SH-SY5Y (cell line): Measurements from ENCODE around the gene PPM1E.

ENCODE experiments used
- GATA2 ChIP-seq: IDR thresholded peaks from 2 replicates; pipeline ENCODE4 v1.6.1; 2011; ENCODE audit warnings: mild to moderate bottlenecking, low read depth, low read length
- GATA3 ChIP-seq: IDR thresholded peaks from 2 replicates; pipeline ENCODE4 v1.6.1; 2011; ENCODE audit warnings: low read depth, mild to moderate bottlenecking, low read length, moderate library complexity

GRCh38 chr17:58993311-58993710 lies 237.7 kb downstream of the PPM1E start:
- TF ChIP-seq GATA2 (no peak), GATA3 (no peak)
